ENCODE results near the gene LIMS1.
A peak's percentile ranks its signal among the peaks of the same experiment; 100 is the strongest.
"Not testable (repeated sequence)": the region's sequence is repeated elsewhere in the genome, so short reads cannot be mapped to it uniquely, and the experiment has no call there.

Gene LIMS1

GRCh38 chr2:108637304-108637669 is 103.0 kb downstream of the LIMS1 start:
- H4K20me1 ChIP-seq, result peaks cover 38% of the 10 kb centered on the region
- H3K4me2 ChIP-seq, result no peak overlapping the region
- no peak overlapping the region for H3K27ac ChIP-seq
- H3K36me3 ChIP-seq, result no peaks in the 10 kb centered on the region
- no peaks in the 10 kb centered on the region for H3K27me3 ChIP-seq
- H3K4me3 ChIP-seq, result no peak overlapping the region
- H3K4me1 ChIP-seq, result peaks cover 24% of the 10 kb centered on the region
- no peaks in the 10 kb centered on the region for H3K9me3 ChIP-seq
- no peak for TF ChIP-seq Cebpa-rat (IDR thresholded peaks at IDR 0.05)
- no peak overlapping the region for H3K9ac ChIP-seq

GRCh38 chr2:108640731-108641130 is 106.5 kb downstream of the LIMS1 start:
- peaks cover 33% of the 10 kb centered on the region for H3K9me3 ChIP-seq
- H4K20me1 ChIP-seq, result peaks cover 11% of the 10 kb centered on the region
- H3K4me1 ChIP-seq, result peaks cover 20% of the 10 kb centered on the region
- H3K9ac ChIP-seq, result no peak overlapping the region
- H3K27me3 ChIP-seq, result no peaks in the 10 kb centered on the region
- H3K4me2 ChIP-seq, result no peak overlapping the region
- TF ChIP-seq Cebpa-rat (IDR thresholded peaks at IDR 0.05), result no peak
- H3K27ac ChIP-seq, result no peak overlapping the region
- H3K4me3 ChIP-seq, result no peak overlapping the region
- peaks cover 26% of the 10 kb centered on the region for H3K36me3 ChIP-seq

GRCh38 chr2:108641756-108642155 is 107.5 kb downstream of the LIMS1 start:
- Histone ChIP-seq H3K36me3 (peaks cover 26% of the 10 kb centered on the region), H3K9ac (no peak overlapping the region), H3K4me1 (peaks cover 15% of the 10 kb centered on the region; the same call in 1 of the 2 replicates), H3K27ac (no peak overlapping the region), H3K27me3 (no peaks in the 10 kb centered on the region), H3K9me3 (peaks cover 43% of the 10 kb centered on the region), H4K20me1 (peaks cover 1% of the 10 kb centered on the region), H3K4me2 (no peak overlapping the region), H3K4me3 (no peak overlapping the region)
- no peak for TF ChIP-seq Cebpa-rat (IDR thresholded peaks at IDR 0.05)

GRCh38 chr2:108643261-108643849 is 109.1 kb downstream of the LIMS1 start:
- Histone ChIP-seq H3K4me1 (peaks cover 15% of the 10 kb centered on the region; the same call in 1 of the 2 replicates), H3K4me3 (no peak overlapping the region), H3K27ac (no peak overlapping the region), H3K27me3 (no peaks in the 10 kb centered on the region), H3K36me3 (peaks cover 26% of the 10 kb centered on the region), H3K9ac (no peak overlapping the region), H4K20me1 (no peaks in the 10 kb centered on the region; the same call in 1 of the 2 replicates), H3K9me3 (peaks cover 56% of the 10 kb centered on the region), H3K4me2 (no peak overlapping the region)
- TF ChIP-seq Cebpa-rat (IDR thresholded peaks at IDR 0.05), result no peak

GRCh38 chr2:108643862-108644261 is 109.6 kb downstream of the LIMS1 start:
- Histone ChIP-seq H3K4me1 (peaks cover 15% of the 10 kb centered on the region; the same call in 1 of the 2 replicates), H3K36me3 (peaks cover 26% of the 10 kb centered on the region), H3K9me3 (peaks cover 56% of the 10 kb centered on the region)
- H3K27ac ChIP-seq, H3K27me3 ChIP-seq, H4K20me1 ChIP-seq, H3K4me3 ChIP-seq, H3K9ac ChIP-seq, H3K4me2 ChIP-seq: not testable (repeated sequence)

GRCh38 chr2:108644446-108644845 is 110.2 kb downstream of the LIMS1 start:
- Histone ChIP-seq H3K36me3 (peaks cover 26% of the 10 kb centered on the region), H3K9me3 (peaks cover 56% of the 10 kb centered on the region), H3K4me1 (peaks cover 15% of the 10 kb centered on the region; the same call in 1 of the 2 replicates)
- not testable (repeated sequence) for H4K20me1 ChIP-seq, H3K27me3 ChIP-seq, H3K27ac ChIP-seq, H3K9ac ChIP-seq, H3K4me3 ChIP-seq, H3K4me2 ChIP-seq

GRCh38 chr2:108648796-108649195 is 114.5 kb downstream of the LIMS1 start:
- H3K36me3 ChIP-seq, result peaks cover 15% of the 10 kb centered on the region
- H3K27me3 ChIP-seq, H3K9ac ChIP-seq, H3K4me2 ChIP-seq, H3K4me3 ChIP-seq, H3K27ac ChIP-seq, H4K20me1 ChIP-seq: not testable (repeated sequence)
- H3K4me1 ChIP-seq, result peaks cover 17% of the 10 kb centered on the region
- peaks cover 42% of the 10 kb centered on the region for H3K9me3 ChIP-seq

GRCh38 chr2:108650465-108650864 is 116.2 kb downstream of the LIMS1 start:
- not testable (repeated sequence) for H4K20me1 ChIP-seq, H3K36me3 ChIP-seq, H3K27me3 ChIP-seq, H3K27ac ChIP-seq, H3K4me3 ChIP-seq, H3K4me2 ChIP-seq, H3K9ac ChIP-seq
- H3K4me1 ChIP-seq, result peaks cover 24% of the 10 kb centered on the region
- peaks cover 26% of the 10 kb centered on the region for H3K9me3 ChIP-seq

- H4K20me1 ChIP-seq, H3K27ac ChIP-seq, H3K9ac ChIP-seq, H3K4me3 ChIP-seq, H3K27me3 ChIP-seq, H3K36me3 ChIP-seq: not testable (repeated sequence)
- peaks cover 16% of the 10 kb centered on the region for H3K9me3 ChIP-seq
- H3K4me2 ChIP-seq, result peak overlapping the region; percentile 32; the same call in 1 of the 2 replicates
- H3K4me1 ChIP-seq, result peaks cover 28% of the 10 kb centered on the region
These were observed 117.2 kb downstream of the LIMS1 start for GRCh38 chr2:108651468-108651867.

GRCh38 chr2:108652187-108652931 is 118.1 kb downstream of the LIMS1 start:
- not testable (repeated sequence) for H3K9ac ChIP-seq, H3K36me3 ChIP-seq, H3K27ac ChIP-seq, H3K9me3 ChIP-seq, H3K27me3 ChIP-seq, H3K4me3 ChIP-seq, H4K20me1 ChIP-seq
- Histone ChIP-seq H3K4me1 (peaks cover 32% of the 10 kb centered on the region), H3K4me2 (peak overlapping the region; percentile 66)

GRCh38 chr2:108653425-108653824 is 119.2 kb downstream of the LIMS1 start:
- H3K36me3 ChIP-seq, H4K20me1 ChIP-seq, H3K4me2 ChIP-seq, H3K9me3 ChIP-seq, H3K4me3 ChIP-seq, H3K9ac ChIP-seq, H3K27ac ChIP-seq, H3K27me3 ChIP-seq: not testable (repeated sequence)
- peaks cover 36% of the 10 kb centered on the region for H3K4me1 ChIP-seq

- 0 out of 2 replicates have a peak overlapping the region, but pooled peaks have one; percentile 17 for H3K4me2 ChIP-seq
- H3K9ac ChIP-seq, H3K27me3 ChIP-seq, H3K9me3 ChIP-seq, H3K27ac ChIP-seq, H3K4me3 ChIP-seq, H4K20me1 ChIP-seq, H3K36me3 ChIP-seq: not testable (repeated sequence)
- peaks cover 36% of the 10 kb centered on the region for H3K4me1 ChIP-seq
These were observed 119.6 kb downstream of the LIMS1 start for GRCh38 chr2:108653849-108654248.

GRCh38 chr2:108654521-108655125 is 120.4 kb downstream of the LIMS1 start:
- H4K20me1 ChIP-seq, H3K9ac ChIP-seq, H3K27me3 ChIP-seq, H3K36me3 ChIP-seq, H3K27ac ChIP-seq, H3K9me3 ChIP-seq, H3K4me3 ChIP-seq: not testable (repeated sequence)
- Histone ChIP-seq H3K4me2 (0 out of 2 replicates have a peak overlapping the region, but pooled peaks have one; percentile 17), H3K4me1 (peaks cover 36% of the 10 kb centered on the region)

- H3K4me3 ChIP-seq, H3K9ac ChIP-seq, H3K36me3 ChIP-seq, H3K4me2 ChIP-seq, H3K27me3 ChIP-seq, H4K20me1 ChIP-seq, H3K27ac ChIP-seq, H3K9me3 ChIP-seq: not testable (repeated sequence)
- H3K4me1 ChIP-seq, result peaks cover 36% of the 10 kb centered on the region
These were observed 121.0 kb downstream of the LIMS1 start for GRCh38 chr2:108655270-108655669.
